ENCODE data around the gene INSR. TPM values are rescaled to one million over a fixed set of nuclear protein-coding genes. Genes with fewer than 3 reads are reported as not detected.

The INSR gene
- total RNA-seq, 1 donor from 2014 or later, result 32.5 TPM

DNA sequence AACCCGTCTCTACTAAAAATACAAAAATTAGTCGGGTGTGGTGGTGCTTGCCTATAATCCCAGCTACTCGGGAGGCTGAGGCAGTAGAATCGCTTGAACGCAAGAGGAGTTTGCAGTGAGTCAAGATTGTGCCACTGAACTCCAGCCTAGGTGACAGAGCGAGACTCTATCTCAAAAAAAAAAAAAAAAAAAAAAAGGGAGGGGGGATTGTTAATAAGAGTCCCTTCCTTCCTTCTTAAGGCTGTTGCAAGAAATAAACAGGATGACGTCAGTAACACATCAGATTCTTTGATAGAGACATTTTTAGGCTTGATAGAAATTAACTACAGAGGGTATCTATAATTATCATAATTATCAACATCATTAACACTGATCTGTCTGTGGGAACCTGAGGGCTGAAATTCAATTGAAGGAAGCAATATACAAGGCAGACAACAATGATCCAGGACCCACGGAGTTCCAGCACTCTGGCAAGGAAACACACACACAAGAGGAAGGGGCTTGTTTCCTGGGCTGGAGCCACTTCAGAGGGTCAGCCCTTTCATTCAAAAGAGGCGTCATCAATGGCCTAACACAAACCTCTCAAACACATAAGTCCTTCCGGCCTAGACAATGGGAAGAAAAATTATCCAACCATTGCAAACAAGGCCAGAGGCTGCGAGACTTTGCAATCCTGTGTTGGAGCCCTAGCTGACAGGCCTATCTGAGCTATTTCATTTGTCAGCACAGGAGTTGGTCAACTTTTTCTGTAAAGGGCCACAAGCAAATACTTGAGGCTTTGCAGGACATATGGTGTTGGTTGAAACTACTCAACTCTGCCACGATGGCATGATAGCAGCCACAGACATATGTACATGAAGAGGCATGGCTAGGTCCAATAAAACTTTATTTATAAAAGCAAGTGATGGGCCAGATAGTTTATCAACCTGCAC lies 105.2 kb downstream of the INSR start:
- H3K4me3 Mint-ChIP-seq (ENCODE audit: unreplicated experiment), result no peak overlapping the region
- no peaks in the 10 kb centered on the region for H3K4me1 Mint-ChIP-seq (ENCODE audit: low read depth)
- TF ChIP-seq, protein P1, sequence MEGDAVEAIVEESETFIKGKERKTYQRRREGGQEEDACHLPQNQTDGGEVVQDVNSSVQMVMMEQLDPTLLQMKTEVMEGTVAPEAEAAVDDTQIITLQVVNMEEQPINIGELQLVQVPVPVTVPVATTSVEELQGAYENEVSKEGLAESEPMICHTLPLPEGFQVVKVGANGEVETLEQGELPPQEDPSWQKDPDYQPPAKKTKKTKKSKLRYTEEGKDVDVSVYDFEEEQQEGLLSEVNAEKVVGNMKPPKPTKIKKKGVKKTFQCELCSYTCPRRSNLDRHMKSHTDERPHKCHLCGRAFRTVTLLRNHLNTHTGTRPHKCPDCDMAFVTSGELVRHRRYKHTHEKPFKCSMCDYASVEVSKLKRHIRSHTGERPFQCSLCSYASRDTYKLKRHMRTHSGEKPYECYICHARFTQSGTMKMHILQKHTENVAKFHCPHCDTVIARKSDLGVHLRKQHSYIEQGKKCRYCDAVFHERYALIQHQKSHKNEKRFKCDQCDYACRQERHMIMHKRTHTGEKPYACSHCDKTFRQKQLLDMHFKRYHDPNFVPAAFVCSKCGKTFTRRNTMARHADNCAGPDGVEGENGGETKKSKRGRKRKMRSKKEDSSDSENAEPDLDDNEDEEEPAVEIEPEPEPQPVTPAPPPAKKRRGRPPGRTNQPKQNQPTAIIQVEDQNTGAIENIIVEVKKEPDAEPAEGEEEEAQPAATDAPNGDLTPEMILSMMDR (IDR thresholded peaks at IDR 0.05), result no peak
- DNase-seq (ENCODE audit: low spot score), result no peak
- H3K9me3 Mint-ChIP-seq (ENCODE audit: low read depth), result no peaks in the 10 kb centered on the region
- no peaks in the 10 kb centered on the region for H3K27me3 Mint-ChIP-seq (ENCODE audit: low read depth)
- H3K27ac Mint-ChIP-seq (ENCODE audit: unreplicated experiment), result no peak overlapping the region
- no peaks in the 10 kb centered on the region for H3K36me3 Mint-ChIP-seq (ENCODE audit: low read depth)

DNA sequence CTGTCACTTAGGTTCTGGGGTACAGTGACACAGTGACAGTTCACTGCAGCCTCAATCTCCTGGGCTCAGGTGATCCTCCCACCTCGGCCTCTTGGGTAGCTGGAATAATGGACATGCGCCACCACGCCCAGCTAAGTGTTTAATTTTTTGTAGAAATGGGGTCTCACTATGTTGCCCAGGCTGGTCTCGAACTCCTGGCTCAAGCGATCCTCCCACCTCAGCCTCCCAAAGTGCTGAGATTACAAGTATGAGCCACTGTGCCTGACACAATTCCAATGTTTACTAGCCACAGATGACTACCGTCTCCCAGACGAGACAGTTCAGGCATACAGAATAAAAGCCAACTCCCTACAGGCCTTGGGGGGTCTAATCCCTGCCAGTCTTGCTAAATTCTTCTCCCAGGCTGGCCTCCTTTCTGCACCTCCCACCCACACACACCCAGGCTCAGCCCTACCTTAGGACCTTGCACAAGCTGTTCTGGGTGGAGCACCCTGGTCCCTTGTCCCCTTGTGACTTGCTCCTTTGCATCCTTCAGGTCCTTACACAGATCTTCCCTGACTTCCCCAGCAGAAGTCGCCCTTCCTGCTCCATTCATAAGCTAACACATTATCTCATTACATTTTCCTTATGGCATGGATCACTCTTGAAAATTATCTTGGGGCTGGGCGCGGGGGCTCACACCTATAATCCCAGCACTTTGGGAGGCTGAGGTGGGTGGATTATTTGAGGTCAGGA lies 106.4 kb downstream of the INSR start:
- TF ChIP-seq, protein P1 (IDR thresholded peaks at IDR 0.05), result no peak
- Mint-ChIP-seq H3K27ac (ENCODE audit: unreplicated experiment) (no peak overlapping the region), H3K9me3 (ENCODE audit: low read depth) (no peaks in the 10 kb centered on the region), H3K4me1 (ENCODE audit: low read depth) (peaks cover 7% of the 10 kb centered on the region), H3K27me3 (ENCODE audit: low read depth) (no peaks in the 10 kb centered on the region), H3K36me3 (ENCODE audit: low read depth) (no peaks in the 10 kb centered on the region), H3K4me3 (ENCODE audit: unreplicated experiment) (no peak overlapping the region)
- DNase-seq (ENCODE audit: low spot score), result no peak

DNA sequence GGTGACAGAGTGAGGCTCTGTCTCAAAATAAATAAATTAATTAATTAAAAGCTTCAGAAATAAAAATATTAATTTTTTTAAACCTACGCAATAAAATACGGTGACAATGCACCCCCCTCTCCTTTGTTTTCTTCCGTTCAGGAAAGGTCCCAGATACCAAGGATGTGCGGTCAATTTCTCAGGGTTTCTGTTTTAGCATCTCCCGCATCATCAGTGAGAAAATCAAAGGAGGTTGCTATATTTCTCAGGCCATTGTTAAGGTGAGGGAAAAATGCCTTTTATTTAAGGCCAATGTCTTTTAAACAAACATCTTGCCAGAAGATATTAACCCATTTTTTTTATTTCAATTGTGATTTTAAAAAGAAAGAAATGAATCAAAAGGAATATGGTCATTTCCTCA lies 111.7 kb downstream of the INSR start:
- TF ChIP-seq, protein P1 (IDR thresholded peaks at IDR 0.05), result no peak
- Mint-ChIP-seq H3K4me3 (ENCODE audit: unreplicated experiment) (no peak overlapping the region), H3K4me1 (ENCODE audit: low read depth) (peaks cover 22% of the 10 kb centered on the region), H3K27ac (ENCODE audit: unreplicated experiment) (no peak overlapping the region), H3K27me3 (ENCODE audit: low read depth) (no peaks in the 10 kb centered on the region), H3K36me3 (ENCODE audit: low read depth) (peaks cover 4% of the 10 kb centered on the region), H3K9me3 (ENCODE audit: low read depth) (no peaks in the 10 kb centered on the region)
- DNase-seq (ENCODE audit: low spot score), result no peak

DNA sequence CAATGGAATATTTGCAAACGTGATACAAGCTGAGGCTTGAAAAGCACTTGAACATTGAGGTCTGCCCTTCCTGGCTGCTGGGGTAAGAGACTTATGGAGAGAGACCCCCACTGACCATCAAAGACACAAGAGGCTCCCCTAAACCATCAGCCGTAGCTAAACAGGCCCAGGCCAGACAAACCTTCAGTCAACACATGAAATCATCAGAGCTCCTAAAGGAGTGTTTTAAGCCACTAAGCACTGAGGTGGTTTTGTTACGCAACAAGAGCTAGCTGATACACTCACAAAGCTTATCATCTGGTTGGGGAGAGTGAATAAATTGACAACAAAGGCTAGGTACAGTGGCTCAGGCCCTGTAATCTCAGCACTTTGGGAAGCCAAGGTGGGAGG lies 114.3 kb downstream of the INSR start:
- TF ChIP-seq, protein P1 (IDR thresholded peaks at IDR 0.05), result no peak
- Mint-ChIP-seq H3K27me3 (ENCODE audit: low read depth) (no peaks in the 10 kb centered on the region), H3K9me3 (ENCODE audit: low read depth) (no peaks in the 10 kb centered on the region), H3K4me1 (ENCODE audit: low read depth) (peaks cover 22% of the 10 kb centered on the region), H3K4me3 (ENCODE audit: unreplicated experiment) (no peak overlapping the region), H3K27ac (ENCODE audit: unreplicated experiment) (no peak overlapping the region), H3K36me3 (ENCODE audit: low read depth) (peaks cover 6% of the 10 kb centered on the region)
- DNase-seq (ENCODE audit: low spot score), result no peak

DNA sequence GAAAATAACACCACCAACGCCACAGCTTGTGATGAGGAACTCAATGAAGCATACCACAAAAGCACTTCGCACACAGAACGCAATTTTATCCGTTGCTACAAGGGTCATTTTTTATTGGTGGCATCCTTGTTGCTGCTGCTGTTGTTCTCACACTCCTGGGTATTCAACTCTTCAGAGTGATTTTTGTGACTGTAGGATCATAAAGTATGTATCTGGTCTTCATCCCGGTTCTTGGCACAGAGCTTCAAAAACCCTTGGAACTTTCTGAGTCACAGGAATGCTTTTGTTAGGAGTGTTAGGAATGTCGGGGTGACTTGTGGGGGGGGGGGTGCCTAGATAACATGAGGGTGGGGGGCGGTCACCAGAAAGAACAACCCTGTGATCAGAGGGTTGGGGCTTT lies 116.3 kb downstream of the INSR start:
- TF ChIP-seq, protein P1 (IDR thresholded peaks at IDR 0.05), result no peak
- no peaks in the 10 kb centered on the region for H3K9me3 Mint-ChIP-seq (ENCODE audit: low read depth)
- H3K4me1 Mint-ChIP-seq (ENCODE audit: low read depth), result peaks cover 17% of the 10 kb centered on the region
- H3K36me3 Mint-ChIP-seq (ENCODE audit: low read depth), result peaks cover 8% of the 10 kb centered on the region
- H3K4me3 Mint-ChIP-seq (ENCODE audit: unreplicated experiment), result no peak overlapping the region
- no peaks in the 10 kb centered on the region for H3K27me3 Mint-ChIP-seq (ENCODE audit: low read depth)
- no peak overlapping the region for H3K27ac Mint-ChIP-seq (ENCODE audit: unreplicated experiment)
- no peak for DNase-seq (ENCODE audit: low spot score)
